Measurements from ENCODE around the gene FBXO41.

Gene FBXO41

DNA sequence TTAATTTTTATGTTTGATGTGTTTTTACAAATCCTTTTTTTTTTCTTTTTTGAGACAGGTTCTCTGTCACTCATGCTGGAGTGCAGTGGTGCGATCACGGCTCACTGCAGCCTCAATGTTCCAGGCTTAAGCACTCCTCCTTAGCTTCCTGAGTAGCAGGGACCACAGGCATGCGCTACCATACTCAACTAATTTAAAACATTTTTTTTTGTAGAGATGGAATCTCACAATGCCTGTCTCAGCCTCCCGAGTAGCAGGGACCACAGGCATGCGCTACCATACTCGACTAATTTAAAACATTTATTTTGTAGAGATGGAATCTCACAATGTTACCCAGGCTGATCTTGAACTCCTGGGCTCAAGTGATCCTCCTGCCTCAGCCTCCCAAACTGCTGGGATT, 78.7 kb downstream of the FBXO41 start:
- TF ChIP-seq, protein P1, sequence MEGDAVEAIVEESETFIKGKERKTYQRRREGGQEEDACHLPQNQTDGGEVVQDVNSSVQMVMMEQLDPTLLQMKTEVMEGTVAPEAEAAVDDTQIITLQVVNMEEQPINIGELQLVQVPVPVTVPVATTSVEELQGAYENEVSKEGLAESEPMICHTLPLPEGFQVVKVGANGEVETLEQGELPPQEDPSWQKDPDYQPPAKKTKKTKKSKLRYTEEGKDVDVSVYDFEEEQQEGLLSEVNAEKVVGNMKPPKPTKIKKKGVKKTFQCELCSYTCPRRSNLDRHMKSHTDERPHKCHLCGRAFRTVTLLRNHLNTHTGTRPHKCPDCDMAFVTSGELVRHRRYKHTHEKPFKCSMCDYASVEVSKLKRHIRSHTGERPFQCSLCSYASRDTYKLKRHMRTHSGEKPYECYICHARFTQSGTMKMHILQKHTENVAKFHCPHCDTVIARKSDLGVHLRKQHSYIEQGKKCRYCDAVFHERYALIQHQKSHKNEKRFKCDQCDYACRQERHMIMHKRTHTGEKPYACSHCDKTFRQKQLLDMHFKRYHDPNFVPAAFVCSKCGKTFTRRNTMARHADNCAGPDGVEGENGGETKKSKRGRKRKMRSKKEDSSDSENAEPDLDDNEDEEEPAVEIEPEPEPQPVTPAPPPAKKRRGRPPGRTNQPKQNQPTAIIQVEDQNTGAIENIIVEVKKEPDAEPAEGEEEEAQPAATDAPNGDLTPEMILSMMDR (conservative IDR thresholded peaks at IDR 0.05): no peak
- no peak overlapping the region for H3K27ac ChIP-seq

Data from VCaP (cell line).